IPS DF 19.7 (cell line): Measurements from ENCODE around the gene BSCL2.
"Not testable (repeated sequence)": the region's sequence is repeated elsewhere in the genome, so short reads cannot be mapped to it uniquely, and the experiment has no call there.

Experiments
- DNase-seq: peaks from one replicate; pipeline ENCODE4 v3.0.0-alpha.2; 2013; ENCODE audit warnings: low read depth, low spot score

Gene BSCL2

GRCh38 chr11:62707277-62707861 lies at the start of gene BSCL2, which contains the start of gene GNG3:
Gene BSCL2, minus strand, starts transcription at chr11:62707424. Its CDS starts 229 bp downstream, at chr11:62707195.
Gene GNG3, plus strand, starts transcription at chr11:62707676. Its CDS starts 620 bp downstream, at chr11:62708296.
- peak; percentile 95 for DNase-seq

GRCh38 chr11:62755086-62755615 lies 47.9 kb upstream of the BSCL2 start:
- no peak for DNase-seq

- peak; percentile 99 for DNase-seq
These were observed 46.7 kb upstream of the BSCL2 start, which contains the start of gene ZBTB3 for GRCh38 chr11:62753736-62754603. Gene ZBTB3, minus strand, starts transcription at chr11:62754160. Its CDS starts 496 bp downstream, at chr11:62753664.

- DNase-seq, result no peak
These were observed 45.9 kb upstream of the BSCL2 start for GRCh38 chr11:62752994-62753735.

DNA sequence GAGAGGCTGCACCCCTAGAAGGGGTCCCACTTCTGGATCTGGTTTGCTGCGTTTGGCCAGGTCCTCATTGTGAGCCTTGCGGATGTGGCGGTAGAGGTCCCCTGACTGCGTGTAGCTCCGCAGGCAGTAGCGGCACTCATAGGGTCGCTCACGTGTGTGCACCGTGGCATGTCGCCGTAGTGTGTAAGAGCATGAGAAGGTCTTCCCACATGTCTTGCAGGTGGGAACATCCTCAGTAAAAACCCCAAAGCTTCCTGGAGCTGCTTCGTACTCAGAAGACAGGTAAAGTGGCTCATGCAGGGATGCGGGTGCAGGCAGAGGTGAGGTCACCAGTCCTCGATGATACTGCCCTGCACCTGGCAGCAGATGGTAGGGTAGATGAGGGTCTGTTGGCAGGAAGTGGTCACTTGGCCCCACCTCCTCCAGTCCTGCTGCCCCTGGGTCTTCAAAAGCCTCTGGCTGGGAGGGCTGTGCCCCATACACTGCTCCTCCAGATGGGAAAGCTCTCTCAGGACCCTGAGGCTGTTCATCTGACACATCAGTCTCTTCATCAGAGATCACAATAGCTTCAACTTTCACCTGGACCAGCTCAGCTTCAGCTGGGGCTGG lies 45.1 kb upstream of the BSCL2 start:
- no peak for DNase-seq

- DNase-seq, result not testable (repeated sequence)
These were observed 42.7 kb upstream of the BSCL2 start for GRCh38 chr11:62749931-62750330.

- no peak for DNase-seq
These were observed 40.4 kb upstream of the BSCL2 start for GRCh38 chr11:62747475-62748160.

GRCh38 chr11:62737196-62737595 lies 30.0 kb upstream of the BSCL2 start:
- DNase-seq, result no peak

GRCh38 chr11:62732830-62733229 lies 25.6 kb upstream of the BSCL2 start:
- DNase-seq, result no peak

DNA sequence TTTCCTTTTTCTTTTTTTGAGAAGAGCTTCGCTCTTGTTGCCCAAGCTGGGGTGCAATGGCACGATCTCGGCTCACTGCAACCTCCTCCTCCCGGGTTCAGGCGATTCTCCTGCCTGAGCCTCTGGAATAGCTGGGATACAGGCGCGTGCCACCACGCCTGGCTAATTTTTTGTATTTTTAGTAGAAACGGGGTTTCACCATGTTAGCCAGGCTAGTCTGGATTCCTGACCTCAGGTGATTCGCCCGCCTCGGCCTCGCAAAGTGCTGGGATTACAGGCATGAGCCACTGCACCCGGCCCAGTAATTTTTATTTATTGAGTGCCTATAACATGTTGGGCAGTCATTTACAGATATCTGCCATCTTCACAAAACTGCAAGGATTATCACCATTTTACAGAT lies 22.9 kb upstream of the BSCL2 start:
- DNase-seq, result not testable (repeated sequence)

DNA sequence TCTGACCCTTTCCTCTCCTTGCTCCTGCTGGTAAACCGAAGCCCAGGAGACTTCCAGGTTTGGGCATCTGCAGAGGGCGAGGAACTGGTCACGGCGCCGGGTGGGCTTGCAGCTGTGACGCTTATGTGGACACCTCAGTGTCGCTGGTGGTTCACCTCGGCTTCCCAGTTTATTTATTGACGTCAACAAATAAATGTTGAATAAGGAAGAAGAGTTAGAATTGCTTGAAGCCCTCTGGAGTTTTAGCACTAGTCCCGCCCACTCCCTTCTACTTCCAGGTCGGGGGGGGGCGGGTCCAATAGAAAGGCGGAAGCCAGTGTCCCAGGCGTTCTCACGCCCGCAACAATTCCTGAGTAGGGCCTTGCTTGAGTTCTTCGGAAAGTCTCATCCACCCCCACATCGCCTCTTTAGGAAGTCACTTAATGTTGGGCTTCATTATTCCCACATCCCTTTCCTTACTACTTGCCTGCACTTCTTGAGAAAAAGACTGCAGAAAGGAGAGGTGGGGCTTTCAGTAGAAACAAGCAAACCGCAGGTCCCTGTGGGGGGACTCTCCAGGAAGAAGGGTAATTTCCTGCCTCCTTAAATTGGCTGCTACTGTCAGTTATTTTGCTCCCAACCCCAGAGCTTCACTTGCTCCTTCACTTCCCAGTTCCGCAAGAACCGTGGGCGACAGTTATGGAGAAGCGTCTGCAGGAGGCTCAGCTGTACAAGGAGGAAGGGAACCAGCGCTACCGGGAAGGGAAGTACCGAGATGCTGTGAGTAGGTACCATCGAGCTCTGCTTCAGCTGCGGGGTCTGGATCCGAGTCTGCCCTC lies 21.2 kb upstream of the BSCL2 start, which contains the start of gene TTC9C:
TSS of gene TTC9C (plus strand) at position 316 of the 818 bp plus-strand sequence. CDS start at position 679, 363 bp downstream.
- DNase-seq, result no peak

DNA sequence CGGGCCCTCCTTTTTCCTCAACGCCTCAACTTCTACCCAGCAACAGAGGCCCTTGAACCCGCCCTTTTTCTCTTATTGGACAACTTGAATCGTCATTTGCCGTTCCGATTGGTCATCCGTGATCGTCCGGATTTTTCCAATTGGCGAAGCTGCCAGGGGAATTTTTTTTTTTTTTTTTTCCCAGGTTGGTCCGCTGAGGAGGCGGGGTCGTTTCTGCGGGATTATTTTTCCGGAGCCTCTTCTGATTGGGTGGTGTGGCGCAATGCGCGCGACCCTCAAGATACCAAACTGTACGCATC lies 20.6 kb upstream of the BSCL2 start:
- peak; percentile 91 for DNase-seq

GRCh38 chr11:62727165-62727871 lies 20.1 kb upstream of the BSCL2 start, which contains the start of gene HNRNPUL2:
Gene HNRNPUL2, minus strand, starts transcription at chr11:62727457. Its CDS starts 301 bp downstream, at chr11:62727156.
- DNase-seq, result peak; percentile 92

DNA sequence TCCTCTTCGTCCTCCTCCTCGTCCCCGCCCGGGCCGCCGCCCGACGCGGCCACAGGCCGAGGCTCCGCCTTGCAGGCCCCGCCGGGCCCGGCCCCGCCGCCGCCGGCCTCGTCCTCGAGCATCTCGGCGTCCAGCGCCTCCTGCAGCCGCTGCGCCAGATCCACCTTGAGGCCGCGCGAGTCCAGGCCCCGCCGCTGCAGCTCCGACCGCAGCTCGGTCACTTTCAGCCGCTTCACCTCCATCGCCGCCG lies 19.6 kb upstream of the BSCL2 start:
- no peak for DNase-seq

GRCh38 chr11:62726156-62726914 lies 19.1 kb upstream of the BSCL2 start:
- no peak for DNase-seq

- DNase-seq, result no peak
These were observed 18.4 kb upstream of the BSCL2 start for GRCh38 chr11:62725646-62726045.

GRCh38 chr11:62724171-62724570 lies 16.9 kb upstream of the BSCL2 start:
- DNase-seq, result no peak

DNA sequence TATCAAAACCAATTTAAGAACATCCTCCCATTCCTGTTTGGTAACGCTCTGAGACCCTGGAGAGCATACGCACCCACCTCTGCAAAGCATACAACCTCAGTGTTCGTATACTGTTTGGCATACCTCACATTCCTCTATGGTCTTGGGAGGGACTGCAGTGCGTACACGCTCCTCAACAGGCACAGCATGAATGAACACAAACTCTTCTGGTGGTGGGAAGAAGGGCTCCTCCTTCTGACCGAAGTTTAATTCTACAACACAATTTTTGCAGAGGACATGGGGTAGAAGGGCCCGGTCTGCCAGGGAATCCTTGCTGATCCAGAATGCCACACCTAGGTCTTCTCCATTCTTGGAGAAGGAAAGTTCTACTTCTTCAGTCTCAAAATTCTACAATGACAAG lies 14.8 kb upstream of the BSCL2 start:
- DNase-seq, result no peak
